ENCODE data around the gene EGF. TPM values are rescaled to one million over a fixed set of nuclear protein-coding genes. Genes with fewer than 3 reads are reported as not detected.

Gene EGF
- polyA plus RNA-seq, 1 donor from 2014 or later: not detected

DNA sequence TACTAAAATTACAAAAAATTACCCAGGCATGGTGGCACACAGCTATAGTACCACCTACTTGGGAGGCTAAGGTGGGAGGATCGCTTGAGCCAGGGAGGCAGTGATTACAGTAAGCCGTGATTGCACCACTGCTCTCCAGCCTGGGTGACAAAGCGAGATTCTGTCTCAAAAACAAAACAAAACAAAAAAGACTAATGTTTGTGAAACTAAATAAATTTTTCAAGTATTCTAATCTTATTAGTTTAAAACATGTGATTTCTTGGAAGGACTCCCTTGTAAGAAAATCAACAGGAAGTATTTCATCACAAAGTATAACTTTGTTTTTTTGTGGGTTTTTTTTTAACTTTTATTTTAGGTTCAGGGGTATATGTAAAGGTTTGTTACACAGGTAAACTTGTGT is 89.6 kb downstream of the EGF start:
- no peaks in the 10 kb centered on the region for H3F3A ChIP-seq (ENCODE audit: insufficient read depth, low read length, poor library complexity, severe bottlenecking)
- H3K9me3 ChIP-seq (ENCODE audit: low read length): no peaks in the 10 kb centered on the region
- no peaks in the 10 kb centered on the region for H3K27me3 ChIP-seq (ENCODE audit: insufficient read depth, low read depth, low read length)
- no peak overlapping the region for H3K9ac ChIP-seq (ENCODE audit: low read length)
- no peaks in the 10 kb centered on the region for H3K36me3 ChIP-seq (ENCODE audit: insufficient read depth, low read length)
- H4K20me1 ChIP-seq (ENCODE audit: insufficient read depth): no peaks in the 10 kb centered on the region
- H3K4me2 ChIP-seq (ENCODE audit: low read length): no peak overlapping the region
- no peaks in the 10 kb centered on the region for H3K79me2 ChIP-seq (replicated peaks; ENCODE audit: insufficient read depth, low read length)
- H3K9me2 ChIP-seq (ENCODE audit: insufficient read depth, low read length): no peaks in the 10 kb centered on the region
- no peak overlapping the region for H3K4me3 ChIP-seq (ENCODE audit: low read length)
- TF ChIP-seq SMC3 (conservative IDR thresholded peaks at IDR 0.05; ENCODE audit: poor library complexity): no peak
- TF ChIP-seq POLR2AphosphoS5 (IDR thresholded peaks at IDR 0.05): no peak
- no peak for TF ChIP-seq EZH2 (IDR thresholded peaks at IDR 0.05; ENCODE audit: borderline replicate concordance, insufficient read depth, low read length, poor library complexity, severe bottlenecking)
- TF ChIP-seq, protein P1, sequence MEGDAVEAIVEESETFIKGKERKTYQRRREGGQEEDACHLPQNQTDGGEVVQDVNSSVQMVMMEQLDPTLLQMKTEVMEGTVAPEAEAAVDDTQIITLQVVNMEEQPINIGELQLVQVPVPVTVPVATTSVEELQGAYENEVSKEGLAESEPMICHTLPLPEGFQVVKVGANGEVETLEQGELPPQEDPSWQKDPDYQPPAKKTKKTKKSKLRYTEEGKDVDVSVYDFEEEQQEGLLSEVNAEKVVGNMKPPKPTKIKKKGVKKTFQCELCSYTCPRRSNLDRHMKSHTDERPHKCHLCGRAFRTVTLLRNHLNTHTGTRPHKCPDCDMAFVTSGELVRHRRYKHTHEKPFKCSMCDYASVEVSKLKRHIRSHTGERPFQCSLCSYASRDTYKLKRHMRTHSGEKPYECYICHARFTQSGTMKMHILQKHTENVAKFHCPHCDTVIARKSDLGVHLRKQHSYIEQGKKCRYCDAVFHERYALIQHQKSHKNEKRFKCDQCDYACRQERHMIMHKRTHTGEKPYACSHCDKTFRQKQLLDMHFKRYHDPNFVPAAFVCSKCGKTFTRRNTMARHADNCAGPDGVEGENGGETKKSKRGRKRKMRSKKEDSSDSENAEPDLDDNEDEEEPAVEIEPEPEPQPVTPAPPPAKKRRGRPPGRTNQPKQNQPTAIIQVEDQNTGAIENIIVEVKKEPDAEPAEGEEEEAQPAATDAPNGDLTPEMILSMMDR (IDR thresholded peaks at IDR 0.05; ENCODE audit: poor library complexity, severe bottlenecking): no peak
- H2AFZ ChIP-seq (ENCODE audit: low read depth, low read length): no peak overlapping the region
- H3K27ac ChIP-seq (ENCODE audit: low read length): no peak overlapping the region

DNA sequence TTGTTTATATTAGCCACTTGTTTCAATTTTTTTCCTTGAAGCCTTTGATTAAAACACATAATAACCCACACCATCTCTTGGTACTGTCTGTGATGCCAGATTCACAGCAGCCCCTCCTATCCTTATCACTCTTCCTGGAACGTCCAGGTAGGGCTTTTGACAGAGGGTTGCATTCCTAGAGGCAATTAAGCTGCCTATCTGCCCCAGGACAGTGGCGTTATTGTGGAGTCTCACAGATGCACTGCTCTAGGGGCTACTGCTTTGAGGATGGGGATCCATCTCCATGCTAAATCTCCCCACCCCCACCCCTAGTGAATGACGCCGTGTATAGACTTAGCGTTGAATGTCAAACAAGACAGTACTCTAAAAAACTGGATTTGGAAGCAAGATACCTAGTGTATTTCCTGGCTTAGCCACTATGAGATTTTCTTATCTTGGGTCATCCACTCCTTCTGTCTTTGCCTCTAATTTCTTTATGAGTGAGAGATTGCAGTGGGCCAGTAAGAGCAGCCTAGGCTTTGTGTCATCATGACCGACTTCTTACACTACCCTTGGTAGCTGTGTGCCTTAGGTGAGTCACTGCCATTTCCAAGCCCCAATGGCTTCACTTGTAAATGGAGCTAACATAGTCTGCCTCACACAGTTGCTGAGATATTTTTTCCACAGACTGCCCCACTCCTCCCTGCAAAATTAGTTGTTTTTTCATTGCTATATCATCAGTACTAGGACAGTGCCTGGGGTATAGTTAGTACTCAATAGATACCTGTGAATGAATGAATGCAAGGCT is 90.9 kb downstream of the EGF start:
- H3K4me2 ChIP-seq (ENCODE audit: low read length): no peak overlapping the region
- H3F3A ChIP-seq (ENCODE audit: insufficient read depth, low read length, poor library complexity, severe bottlenecking): no peaks in the 10 kb centered on the region
- TF ChIP-seq EP300 (conservative IDR thresholded peaks at IDR 0.05; ENCODE audit: poor library complexity, severe bottlenecking) (no peak), POLR2AphosphoS5 (IDR thresholded peaks at IDR 0.05) (no peak), MXI1 (conservative IDR thresholded peaks at IDR 0.05; ENCODE audit: poor library complexity, severe bottlenecking) (no peak), TAF1 (IDR thresholded peaks at IDR 0.05; ENCODE audit: low read depth) (no peak), RAD21 (conservative IDR thresholded peaks at IDR 0.05) (no peak), EZH2 (IDR thresholded peaks at IDR 0.05; ENCODE audit: borderline replicate concordance, insufficient read depth, low read length, poor library complexity, severe bottlenecking) (no peak), SMC3 (conservative IDR thresholded peaks at IDR 0.05; ENCODE audit: poor library complexity) (no peak)
- TF ChIP-seq, protein P1 (IDR thresholded peaks at IDR 0.05; ENCODE audit: poor library complexity, severe bottlenecking): no peak
- no peak overlapping the region for H2AFZ ChIP-seq (ENCODE audit: low read depth, low read length)
- no peaks in the 10 kb centered on the region for H3K27me3 ChIP-seq (ENCODE audit: insufficient read depth, low read depth, low read length)
- no peaks in the 10 kb centered on the region for H3K79me2 ChIP-seq (replicated peaks; ENCODE audit: insufficient read depth, low read length)
- H3K9ac ChIP-seq (ENCODE audit: low read length): no peak overlapping the region
- no peaks in the 10 kb centered on the region for H3K9me3 ChIP-seq (ENCODE audit: low read length)
- no peaks in the 10 kb centered on the region for H3K9me2 ChIP-seq (ENCODE audit: insufficient read depth, low read length)
- no peak overlapping the region for H3K4me3 ChIP-seq (ENCODE audit: low read length)
- no peaks in the 10 kb centered on the region for H3K36me3 ChIP-seq (ENCODE audit: insufficient read depth, low read length)
- H3K27ac ChIP-seq (ENCODE audit: low read length): no peak overlapping the region
- H4K20me1 ChIP-seq (ENCODE audit: insufficient read depth): no peaks in the 10 kb centered on the region

DNA sequence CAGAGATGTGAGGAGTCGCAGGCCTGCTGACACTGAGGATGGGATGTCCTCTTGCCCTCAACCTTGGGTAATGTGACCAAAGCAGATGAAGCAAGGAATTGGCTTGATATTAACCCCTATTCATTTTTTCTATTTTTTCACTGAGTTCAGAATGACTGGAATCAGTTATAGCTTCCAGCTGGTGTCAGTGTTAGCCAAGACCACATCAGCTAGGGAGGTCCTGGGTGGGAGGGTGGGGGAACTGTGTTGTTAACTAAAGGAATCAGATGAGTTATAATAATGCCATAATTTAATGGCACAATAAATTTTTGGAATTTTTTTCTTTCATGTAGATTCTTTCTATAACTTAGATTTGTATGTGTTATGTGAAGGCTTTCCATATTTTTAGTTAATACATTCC is 91.9 kb downstream of the EGF start:
- no peak overlapping the region for H3K27ac ChIP-seq (ENCODE audit: low read length)
- H3K36me3 ChIP-seq (ENCODE audit: insufficient read depth, low read length): no peaks in the 10 kb centered on the region
- H3F3A ChIP-seq (ENCODE audit: insufficient read depth, low read length, poor library complexity, severe bottlenecking): no peaks in the 10 kb centered on the region
- H3K9ac ChIP-seq (ENCODE audit: low read length): no peak overlapping the region
- no peak overlapping the region for H2AFZ ChIP-seq (ENCODE audit: low read depth, low read length)
- no peak overlapping the region for H3K4me3 ChIP-seq (ENCODE audit: low read length)
- no peaks in the 10 kb centered on the region for H4K20me1 ChIP-seq (ENCODE audit: insufficient read depth)
- no peaks in the 10 kb centered on the region for H3K79me2 ChIP-seq (replicated peaks; ENCODE audit: insufficient read depth, low read length)
- H3K9me2 ChIP-seq (ENCODE audit: insufficient read depth, low read length): no peaks in the 10 kb centered on the region
- no peak overlapping the region for H3K4me2 ChIP-seq (ENCODE audit: low read length)
- H3K9me3 ChIP-seq (ENCODE audit: low read length): no peaks in the 10 kb centered on the region
- no peaks in the 10 kb centered on the region for H3K27me3 ChIP-seq (ENCODE audit: insufficient read depth, low read depth, low read length)
- TF ChIP-seq, protein P2, sequence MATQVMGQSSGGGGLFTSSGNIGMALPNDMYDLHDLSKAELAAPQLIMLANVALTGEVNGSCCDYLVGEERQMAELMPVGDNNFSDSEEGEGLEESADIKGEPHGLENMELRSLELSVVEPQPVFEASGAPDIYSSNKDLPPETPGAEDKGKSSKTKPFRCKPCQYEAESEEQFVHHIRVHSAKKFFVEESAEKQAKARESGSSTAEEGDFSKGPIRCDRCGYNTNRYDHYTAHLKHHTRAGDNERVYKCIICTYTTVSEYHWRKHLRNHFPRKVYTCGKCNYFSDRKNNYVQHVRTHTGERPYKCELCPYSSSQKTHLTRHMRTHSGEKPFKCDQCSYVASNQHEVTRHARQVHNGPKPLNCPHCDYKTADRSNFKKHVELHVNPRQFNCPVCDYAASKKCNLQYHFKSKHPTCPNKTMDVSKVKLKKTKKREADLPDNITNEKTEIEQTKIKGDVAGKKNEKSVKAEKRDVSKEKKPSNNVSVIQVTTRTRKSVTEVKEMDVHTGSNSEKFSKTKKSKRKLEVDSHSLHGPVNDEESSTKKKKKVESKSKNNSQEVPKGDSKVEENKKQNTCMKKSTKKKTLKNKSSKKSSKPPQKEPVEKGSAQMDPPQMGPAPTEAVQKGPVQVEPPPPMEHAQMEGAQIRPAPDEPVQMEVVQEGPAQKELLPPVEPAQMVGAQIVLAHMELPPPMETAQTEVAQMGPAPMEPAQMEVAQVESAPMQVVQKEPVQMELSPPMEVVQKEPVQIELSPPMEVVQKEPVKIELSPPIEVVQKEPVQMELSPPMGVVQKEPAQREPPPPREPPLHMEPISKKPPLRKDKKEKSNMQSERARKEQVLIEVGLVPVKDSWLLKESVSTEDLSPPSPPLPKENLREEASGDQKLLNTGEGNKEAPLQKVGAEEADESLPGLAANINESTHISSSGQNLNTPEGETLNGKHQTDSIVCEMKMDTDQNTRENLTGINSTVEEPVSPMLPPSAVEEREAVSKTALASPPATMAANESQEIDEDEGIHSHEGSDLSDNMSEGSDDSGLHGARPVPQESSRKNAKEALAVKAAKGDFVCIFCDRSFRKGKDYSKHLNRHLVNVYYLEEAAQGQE (IDR thresholded peaks at IDR 0.05; ENCODE audit: borderline replicate concordance): no peak
- TF ChIP-seq EP300 (conservative IDR thresholded peaks at IDR 0.05; ENCODE audit: poor library complexity, severe bottlenecking) (no peak), POLR2AphosphoS5 (IDR thresholded peaks at IDR 0.05) (no peak), MXI1 (conservative IDR thresholded peaks at IDR 0.05; ENCODE audit: poor library complexity, severe bottlenecking) (no peak), SMC3 (conservative IDR thresholded peaks at IDR 0.05; ENCODE audit: poor library complexity) (no peak), EZH2 (IDR thresholded peaks at IDR 0.05; ENCODE audit: borderline replicate concordance, insufficient read depth, low read length, poor library complexity, severe bottlenecking) (no peak)
- TF ChIP-seq, protein P1 (IDR thresholded peaks at IDR 0.05; ENCODE audit: poor library complexity, severe bottlenecking): no peak
